HG03025 (cell line): Measurements from ENCODE around the gene LONRF3.

Experiments
- ATAC-seq: cut with Tn5 transposase; IDR thresholded peaks from one replicate; pipeline ENCODE4 v1.9.1; 2021; ENCODE audit warnings: mild to moderate bottlenecking, moderate library complexity; ENCODE audit not compliant: unreplicated experiment, low FRiP score

Gene LONRF3

DNA sequence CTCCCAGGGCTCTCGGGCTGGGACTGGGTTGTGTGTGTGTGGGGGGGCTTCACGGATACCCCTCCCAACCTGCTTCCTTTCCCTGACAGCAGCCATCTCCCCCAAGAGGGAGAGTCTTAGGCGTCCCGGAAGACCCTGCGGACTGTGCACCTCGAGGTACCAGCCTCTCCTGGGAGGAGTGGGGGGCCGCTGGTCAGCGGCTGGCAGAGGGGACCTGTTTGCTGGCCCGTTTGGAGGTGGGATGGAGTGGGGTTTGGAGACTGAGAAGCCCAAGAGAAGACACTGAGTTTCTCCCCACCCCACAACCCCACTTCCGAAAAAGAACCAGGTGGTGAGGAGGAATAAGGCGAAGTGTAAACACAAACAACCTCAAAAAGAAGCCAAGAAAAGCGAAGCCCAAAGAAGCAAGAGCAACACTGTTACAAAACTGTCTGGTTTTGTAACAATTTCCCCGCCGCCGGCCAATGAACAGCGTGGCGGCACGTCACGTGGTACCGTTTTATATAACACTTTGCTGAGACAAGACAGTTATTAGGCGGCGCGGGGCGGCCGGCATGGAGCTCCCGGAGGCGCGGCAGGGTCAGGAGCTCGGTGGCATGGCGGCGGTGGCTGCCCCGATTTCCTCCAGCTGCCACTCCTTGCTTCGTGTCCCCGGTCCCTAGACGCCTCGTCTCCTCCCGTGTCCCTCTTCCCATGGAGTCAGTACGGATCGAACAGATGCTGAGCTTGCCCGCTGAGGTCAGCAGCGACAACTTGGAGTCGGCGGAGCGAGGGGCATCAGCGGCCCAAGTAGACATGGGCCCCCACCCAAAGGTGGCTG lies at the start of gene LONRF3:
TSS of gene LONRF3 (plus strand) at position 531 of the 820 bp plus-strand sequence. CDS start at position 694, 163 bp downstream.
- ATAC-seq, result no peak

DNA sequence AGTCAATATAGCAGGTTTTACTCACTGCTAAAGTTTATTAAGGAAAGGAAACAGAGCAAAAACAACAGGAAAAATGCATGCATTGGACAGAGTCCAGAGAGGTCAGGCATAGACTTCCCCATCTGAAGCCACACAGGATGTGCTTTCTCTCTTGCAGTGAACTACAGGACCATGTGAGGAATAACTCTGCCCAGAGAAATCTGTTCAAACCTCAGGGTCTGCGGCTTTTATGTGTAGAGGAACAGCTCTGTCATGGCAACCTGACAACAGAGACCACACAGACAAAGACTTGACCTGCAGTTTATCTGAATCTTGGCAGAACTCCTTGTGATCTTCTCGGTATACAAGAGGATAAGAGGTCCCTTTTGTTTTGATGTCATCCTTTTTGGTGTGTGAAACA lies 46.3 kb upstream of the LONRF3 start:
- no peak for ATAC-seq

DNA sequence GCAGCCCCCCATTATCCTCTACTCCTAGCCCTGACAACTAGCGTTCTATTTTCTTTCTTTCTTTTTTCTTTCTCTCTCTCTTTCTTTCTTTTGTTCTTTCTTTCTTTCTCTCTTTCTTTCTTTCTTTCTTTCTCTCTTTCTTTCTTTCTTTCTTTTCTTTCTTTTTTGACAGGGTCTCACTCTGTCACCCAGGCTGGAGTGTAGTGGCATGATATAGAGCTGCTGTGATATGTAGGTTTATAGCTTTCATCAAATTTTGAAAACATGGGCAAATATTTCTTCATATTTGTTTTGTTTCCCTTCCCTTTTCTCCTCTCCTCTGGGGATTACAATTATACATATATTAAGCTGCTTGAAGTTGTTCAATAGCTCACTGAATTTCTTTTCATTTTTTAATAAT lies 39.1 kb upstream of the LONRF3 start:
- ATAC-seq, result no peak

DNA sequence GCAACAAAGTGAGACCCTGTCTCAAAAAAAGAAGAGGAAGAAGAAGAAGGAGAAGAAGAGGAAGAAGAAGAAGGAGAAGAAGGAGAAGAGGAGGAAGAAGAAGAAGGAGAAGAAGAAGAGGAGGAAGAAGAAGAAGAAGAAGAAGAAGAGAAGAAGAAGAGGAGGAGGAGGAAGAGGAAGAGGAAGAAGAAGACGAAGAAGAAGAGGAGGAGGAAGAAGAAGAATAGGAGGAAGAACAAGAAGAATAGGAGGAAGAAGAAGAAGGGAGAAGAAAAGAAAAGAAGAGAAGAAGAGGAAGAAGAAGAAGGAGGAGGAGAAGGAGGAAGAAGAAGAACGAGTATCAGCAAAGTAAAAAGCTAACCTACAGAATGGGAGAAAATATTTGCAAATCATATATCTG lies 33.3 kb upstream of the LONRF3 start:
- no peak for ATAC-seq

DNA sequence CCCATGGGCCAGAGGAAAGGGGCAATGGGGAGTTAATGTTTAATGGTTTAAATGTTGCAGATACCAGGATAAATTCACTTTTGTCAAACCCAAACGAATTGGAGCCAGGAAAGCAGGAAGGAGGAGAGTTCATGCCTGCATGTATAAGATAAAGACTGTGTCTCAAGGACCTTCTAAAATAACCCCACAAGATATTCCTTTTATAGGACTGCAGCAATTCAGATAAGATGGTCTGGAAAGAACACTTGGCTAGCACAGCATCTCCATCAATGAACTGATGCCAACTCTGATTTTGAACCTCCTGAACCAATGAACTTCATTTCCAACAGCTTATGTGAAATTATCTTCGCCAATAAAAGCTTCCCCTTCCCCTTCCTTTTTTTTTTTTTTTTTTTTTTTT lies 31.3 kb upstream of the LONRF3 start:
- ATAC-seq, result no peak

DNA sequence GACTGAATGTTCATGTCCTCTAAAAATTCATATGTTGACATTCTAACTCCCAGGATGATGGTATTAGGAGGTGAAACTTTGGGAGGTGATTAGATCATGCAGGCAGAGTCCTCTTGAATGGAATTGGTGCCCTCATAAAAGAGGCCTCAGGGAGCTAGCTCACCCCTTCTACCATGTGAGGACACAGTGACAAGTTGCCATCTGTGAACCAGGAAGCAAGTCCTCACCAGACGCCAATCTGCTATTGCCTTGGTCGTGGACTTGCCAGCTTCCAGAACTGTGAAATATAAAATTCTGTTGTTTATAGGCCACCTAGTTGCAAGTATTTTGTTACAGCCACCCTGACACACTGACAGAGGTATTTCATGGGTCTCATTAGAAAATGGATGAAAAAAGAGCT lies 28.5 kb upstream of the LONRF3 start:
- ATAC-seq, result no peak

DNA sequence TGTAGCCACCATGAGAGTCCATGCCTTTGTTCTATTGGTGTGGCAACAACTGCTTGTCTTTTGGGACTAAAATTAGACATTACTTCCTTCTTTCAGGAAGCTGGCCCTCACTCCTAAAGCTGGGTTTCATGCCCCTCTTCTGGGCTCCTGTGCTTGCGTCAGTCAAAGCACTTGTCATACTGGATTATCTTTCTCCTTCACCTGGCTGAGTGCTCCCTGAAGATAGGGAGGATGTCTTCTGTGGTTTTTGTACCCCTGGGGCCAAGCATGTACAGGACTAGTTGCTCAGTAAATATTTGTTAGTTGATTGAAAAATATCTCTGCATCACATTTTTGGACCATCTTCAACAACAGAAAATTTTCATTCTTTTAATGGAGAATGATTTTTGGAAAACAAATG lies 26.1 kb upstream of the LONRF3 start:
- no peak for ATAC-seq

DNA sequence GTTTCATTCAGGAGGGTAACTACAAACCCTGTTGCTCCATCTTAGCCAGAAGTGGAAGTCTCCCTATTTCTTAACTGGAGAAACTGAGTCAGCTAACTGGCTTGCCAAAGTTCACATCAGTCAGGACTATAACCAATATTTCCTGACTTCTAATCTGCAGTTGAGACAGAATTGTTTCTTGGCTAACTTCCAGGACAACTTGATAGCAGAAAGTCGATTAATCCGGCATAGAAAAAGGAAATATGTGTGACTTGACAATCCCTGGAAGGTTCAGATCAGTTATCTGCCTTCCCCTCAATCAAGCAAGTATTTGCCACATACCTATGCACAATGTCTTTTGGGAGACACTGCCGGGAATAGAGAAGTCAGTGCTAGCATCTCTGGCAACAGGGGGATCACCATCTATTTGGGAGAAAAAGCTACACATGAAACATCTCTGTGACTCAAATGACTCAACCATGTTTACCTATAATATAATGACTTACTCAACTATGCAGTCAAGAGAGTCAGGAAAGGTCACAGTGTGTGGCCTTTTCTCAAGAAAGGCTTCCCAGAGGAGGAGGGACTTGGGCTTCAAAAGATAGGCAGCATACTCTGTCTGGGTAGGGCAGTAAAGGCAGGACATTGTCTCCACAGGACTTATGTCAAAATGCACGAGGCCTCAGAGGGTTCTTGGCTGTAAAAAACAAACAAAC lies 12.4 kb upstream of the LONRF3 start:
- ATAC-seq, result no peak

DNA sequence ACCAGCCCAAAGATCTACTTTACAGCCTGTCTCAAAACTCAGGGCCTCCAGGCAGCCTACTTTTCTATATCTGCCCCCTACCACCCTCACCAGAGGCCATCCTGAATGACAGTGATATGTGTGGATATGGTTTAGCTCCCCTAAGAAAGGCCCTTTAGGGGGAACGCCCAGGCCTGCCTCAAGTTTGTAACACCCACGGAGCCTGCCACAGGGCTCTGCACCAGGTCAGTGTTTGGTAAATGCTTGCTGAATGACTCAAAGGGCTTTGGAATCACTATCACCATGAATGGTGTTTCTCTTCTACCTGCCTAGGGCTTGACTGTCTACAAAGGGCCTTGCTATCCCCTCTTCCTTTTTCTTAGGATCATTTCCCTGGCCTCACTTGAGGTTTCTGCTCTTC lies 11.3 kb upstream of the LONRF3 start:
- no peak for ATAC-seq

DNA sequence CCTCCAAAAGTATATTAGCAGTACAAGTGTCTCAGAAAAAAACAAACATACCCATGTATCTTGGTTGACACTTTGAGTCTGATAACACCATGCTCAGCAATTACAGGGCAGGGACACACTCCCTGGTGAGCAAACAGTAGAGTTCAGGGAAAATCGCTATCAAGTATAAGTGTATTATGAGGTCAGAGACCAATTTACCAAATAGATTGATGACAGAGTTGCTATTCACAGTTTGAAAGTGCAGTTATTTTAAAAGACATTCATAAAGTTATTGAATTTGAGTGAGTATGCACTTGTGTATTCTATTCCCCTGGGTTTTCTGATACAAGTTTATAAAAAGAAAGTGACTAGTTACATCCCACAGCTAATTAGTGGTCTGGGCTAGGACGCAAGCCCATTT lies 10.2 kb upstream of the LONRF3 start:
- no peak for ATAC-seq

DNA sequence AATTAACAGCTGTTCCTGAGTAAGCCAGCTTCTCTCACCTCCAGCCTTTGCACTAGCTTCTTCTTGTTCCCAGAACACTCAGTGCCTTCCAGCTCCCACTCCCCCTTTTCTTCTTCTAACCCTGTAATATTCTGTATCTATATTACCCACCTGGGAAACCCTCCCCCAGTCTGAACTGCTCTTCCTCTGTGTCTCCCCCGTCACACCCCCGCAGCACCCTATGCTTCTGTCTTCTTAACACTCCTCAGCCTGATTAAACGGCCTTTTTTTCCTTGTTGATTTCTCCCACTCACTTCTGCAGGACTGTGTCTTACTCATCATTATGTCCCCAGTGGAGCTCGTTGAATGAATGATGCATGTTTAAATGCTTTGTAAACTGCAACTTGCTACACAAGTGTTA lies 9.0 kb upstream of the LONRF3 start:
- no peak for ATAC-seq

DNA sequence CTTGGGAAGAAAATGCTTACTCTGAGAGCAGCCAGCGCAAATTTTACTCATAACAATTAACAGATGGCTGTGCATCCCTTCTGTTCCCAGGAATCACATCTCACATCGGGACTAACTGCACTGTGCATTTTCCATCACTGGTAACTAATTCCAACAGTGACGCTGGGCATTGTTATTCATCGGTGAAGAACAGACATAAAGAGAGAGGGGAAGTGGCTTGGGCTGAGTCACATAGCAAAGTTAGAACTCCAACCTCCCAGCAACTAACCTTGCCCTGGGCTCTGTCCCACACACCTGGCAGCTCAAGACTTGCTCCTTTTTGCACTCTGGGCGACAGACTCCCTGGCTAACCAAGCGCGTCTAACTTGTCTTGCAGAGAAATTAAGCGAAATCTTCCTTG lies 6.4 kb upstream of the LONRF3 start:
- no peak for ATAC-seq

DNA sequence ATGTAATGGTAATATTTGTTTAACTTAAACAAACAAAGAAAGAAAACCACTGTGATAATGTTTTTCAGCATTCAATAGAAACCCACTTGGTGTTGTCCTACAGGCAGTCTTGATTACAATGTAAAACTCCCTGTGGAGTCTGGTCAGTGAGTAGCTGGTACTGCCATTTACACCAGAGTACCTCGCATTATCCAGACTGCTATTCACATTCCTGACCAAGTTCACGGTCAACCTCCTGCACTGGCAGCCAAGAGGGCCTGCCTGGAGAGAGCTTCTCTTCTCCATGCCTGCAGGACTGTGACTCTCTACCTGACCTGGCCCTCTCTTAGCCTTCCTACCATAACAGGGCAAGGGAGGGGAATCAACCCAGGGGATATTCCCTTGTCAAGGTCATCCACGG lies 2.9 kb upstream of the LONRF3 start:
- no peak for ATAC-seq

DNA sequence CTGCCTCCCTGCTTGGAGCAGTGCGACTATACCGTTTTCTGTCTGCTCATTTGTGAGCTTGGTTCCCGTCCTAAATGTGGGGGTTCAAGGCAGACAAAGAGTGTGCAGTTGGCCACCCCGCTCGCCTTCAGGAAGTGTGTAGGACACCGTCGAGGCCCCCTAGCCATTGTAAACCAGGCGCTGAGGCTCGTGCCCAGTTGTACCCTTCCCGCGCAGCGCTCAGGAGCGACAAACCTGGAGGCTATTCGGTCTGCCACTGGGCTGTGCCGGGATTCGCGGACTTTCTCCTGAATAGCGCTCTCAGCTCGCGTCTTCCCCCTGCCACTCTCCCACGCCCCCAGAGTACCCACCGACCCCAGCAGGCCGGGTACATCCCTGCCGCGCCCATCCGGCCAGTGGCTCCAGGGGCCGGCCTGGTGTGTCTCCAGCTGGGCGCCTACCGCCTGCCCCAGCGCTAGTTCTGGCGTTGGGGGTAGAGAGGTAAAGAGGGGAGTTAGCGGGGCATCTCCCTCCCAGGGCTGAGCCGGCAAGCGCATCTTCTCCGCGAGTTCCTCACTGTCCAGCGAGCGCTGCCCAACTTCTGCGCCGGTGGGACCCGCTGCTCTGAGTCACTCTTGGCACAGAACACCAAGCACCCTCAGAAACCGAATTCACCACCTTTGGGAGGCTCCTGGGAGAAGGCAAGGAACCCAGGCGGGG lies 880 bp upstream of the LONRF3 start:
- no peak for ATAC-seq

DNA sequence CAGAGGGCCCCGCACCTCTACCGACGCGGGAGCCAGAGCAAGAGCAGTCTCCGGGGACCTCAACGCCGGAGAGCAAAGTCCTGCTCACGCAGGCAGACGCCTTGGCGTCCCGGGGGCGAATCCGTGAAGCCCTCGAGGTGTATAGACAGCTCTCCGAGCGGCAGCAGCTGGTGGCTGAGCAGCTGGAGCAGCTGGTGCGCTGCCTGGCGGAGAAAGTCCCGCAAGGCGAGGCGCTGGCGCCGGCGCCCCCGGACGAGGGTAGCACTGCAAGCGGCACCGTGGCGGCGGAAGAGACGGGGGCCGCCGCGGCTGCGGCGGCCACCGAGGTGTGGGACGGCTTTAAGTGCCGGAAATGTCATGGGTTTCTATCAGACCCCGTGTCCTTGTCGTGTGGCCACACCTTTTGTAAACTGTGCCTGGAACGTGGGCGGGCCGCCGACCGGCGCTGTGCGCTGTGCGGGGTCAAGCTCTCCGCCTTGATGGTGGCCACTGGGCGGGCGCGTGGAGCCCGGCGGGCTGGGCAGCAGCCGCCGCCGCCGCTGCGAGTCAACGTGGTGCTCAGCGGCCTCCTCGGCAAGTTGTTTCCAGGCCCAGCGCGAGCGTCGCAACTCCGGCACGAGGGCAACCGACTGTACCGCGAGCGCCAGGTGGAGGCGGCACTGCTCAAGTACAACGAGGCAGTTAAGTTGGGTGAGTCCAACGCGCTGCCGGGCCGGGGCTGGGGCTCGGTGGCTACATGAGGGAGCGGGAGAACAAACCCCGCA lies 672 bp downstream of the LONRF3 start:
- ATAC-seq, result no peak

DNA sequence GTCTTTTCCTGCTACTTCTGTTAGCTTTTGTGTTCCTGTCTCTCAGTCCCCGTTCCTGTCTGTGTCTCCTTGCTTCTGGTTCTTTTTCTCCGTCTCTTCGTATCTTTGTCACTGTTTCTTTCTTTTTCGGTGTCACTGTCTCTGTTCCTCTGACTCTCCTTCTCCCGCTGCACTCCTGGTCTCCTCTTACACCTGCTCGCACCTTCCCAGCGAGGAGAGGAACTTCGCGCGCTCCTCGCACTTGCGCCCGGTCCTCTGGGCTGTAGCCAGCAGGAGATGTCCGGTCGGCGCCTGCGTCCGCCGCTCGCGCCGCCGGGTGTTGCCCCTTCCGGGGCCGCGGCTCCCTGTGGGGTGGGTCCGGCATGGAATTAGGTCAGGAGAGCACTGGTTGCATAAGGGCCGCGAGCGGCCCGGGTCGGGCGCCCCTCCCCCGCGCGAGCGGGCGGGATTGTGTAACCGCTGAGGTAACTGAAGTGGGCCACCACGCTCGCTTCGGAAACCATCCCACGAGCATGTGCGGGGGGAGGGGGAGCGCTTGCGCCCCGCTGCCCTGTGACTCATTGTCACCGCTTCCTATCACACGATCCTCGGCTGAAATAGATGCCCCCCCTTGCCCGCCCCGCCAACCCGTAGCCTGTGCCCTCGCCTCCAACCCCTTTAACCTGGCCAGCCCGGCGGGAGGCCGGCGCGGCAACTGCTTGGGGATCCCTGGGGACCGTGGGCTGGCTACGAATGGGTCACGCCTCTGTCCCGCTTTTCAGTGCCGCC lies 1.6 kb downstream of the LONRF3 start:
- no peak for ATAC-seq

DNA sequence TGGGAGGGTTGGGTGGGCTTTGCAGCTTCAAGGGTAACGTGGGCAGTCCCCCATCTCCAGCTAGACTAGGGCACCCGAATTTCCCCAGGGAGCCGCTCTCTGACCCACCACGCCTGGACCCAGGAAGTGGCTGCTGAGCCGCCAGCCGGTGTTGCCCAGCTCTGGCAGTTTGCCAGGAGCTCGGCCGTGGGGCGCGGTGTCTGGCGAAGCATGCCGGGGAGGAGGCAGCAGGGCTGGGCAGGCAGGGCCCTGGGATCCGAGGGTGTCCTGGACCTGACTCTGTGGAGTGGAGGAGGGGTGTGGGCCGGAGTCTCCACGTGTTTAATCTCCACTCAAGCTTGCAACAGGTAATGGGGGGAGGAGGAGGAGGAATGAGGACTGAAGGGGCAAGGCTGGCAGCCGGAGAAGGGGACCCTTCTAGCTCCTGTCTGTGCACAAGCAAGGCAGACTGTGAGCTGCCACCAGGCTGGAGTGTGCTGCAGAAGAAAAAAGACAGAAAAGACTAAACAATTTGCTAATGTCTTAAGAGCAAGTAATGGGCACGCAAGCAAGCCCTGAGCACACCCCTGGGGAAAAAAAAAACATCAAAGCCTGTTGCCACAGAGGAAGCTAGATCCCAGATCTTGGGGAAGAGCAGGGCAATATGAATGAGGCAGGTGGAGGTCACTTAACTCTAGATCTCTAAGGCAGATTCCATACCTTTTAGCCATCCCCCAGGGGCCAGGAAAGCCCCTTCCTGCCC lies 2.4 kb downstream of the LONRF3 start:
- no peak for ATAC-seq

DNA sequence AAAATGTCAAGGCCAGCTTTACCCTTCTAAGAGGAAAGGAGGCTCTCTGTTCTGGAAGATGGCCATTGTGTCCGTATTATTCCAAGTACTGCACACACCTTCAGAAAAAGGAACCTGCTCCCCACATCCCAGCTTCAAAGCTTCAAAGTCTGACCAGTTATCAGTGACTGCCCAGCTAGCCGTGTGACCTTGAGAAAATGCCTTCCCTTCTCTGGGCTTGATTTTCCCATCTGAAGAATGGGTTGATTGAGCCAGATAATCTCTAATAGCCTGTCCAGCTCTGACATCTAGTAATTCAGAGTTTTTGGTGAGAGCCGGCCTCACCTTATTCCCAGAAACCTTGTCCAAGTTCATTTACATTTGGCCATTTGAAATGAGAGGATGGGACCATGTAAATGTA lies 3.0 kb downstream of the LONRF3 start:
- no peak for ATAC-seq

DNA sequence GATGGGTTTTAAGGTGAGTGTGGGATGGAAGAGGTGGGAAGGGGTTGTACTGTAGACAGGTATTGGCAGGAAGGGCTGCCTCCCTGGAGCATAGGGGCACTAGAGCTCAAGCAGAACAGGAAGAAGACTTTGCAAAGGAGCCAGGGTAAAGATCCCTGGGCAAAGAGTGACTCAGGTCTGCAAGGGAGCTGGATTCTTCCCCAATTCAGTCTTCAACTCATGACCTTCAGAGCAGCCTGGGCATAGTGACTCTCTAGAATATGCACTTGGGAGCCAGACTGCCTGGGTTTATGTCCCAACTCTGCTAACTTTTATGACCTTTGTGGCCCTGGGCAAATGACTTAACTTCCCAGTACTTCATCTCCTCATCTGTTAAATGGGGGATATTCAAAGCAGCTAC lies 4.0 kb downstream of the LONRF3 start:
- no peak for ATAC-seq
